AG04449 (cell line): ENCODE measurements around the gene CHPF2.
A peak's percentile ranks its signal among the peaks of the same experiment; 100 is the strongest.

ENCODE experiments used
- CTCF ChIA-PET: fragments of 350-600 bp; formaldehyde crosslinking; extraction: SDS; loops from one replicate; lab custom pipeline; 2021; ENCODE audit warnings: antibody characterized with exemption; lab: Yijun Ruan, JAX
- POLR2A ChIA-PET: fragments of 400-600, 350-600 bp; formaldehyde crosslinking; extraction: SDS; loops from one replicate; lab custom pipeline; 2020; ENCODE audit warnings: antibody characterized with exemption, inconsistent platforms; lab: Yijun Ruan, JAX
- DNase-seq: peaks from one replicate; pipeline ENCODE4 v3.0.0-alpha.2; 2010; ENCODE audit warnings: low read depth, low spot score
- H3K4me3 ChIP-seq: 2 replicates; pipeline ENCODE4 v1.5.1; 2011; ENCODE audit warnings: low read depth, mild to moderate bottlenecking, control low read depth, low read length
- CTCF ChIP-seq: IDR thresholded peaks from one replicate; pipeline ENCODE4 v1.5.1; 2011; ENCODE audit warnings: mild to moderate bottlenecking, moderate library complexity, low read length, control low read depth, inconsistent platforms; ENCODE audit not compliant: insufficient read depth; ENCODE audit errors: missing control alignments

CHPF2 gene

GRCh38 chr7:151243045-151243349 lies 10.7 kb downstream of the CHPF2 start:
- no peak for TF ChIP-seq CTCF
- ChIA-PET POLR2A (interaction anchor here (1.5 to 1.8 kb wide), 3 partner anchors 9 to 16 kb away, joined by 6 to 12 read pairs (median 6); partner anchors contain the start of genes ABCF2 and CHPF2), CTCF (interaction anchor here (0.7 to 9.7 kb wide), 8 partner anchors 9 to 123 kb away, joined by 3 to 109 read pairs (median 10); partner anchors contain the start of gene ABCF2)
- H3K4me3 ChIP-seq: no peak overlapping the region
- no peak for DNase-seq

- POLR2A ChIA-PET: interaction anchor here (1.5 to 1.8 kb wide), 3 partner anchors 8 to 16 kb away, joined by 6 to 12 read pairs (median 6); partner anchors contain the start of genes ABCF2 and CHPF2
- H3K4me3 ChIP-seq: no peak overlapping the region
- TF ChIP-seq CTCF: no peak
Measured at GRCh38 chr7:151243408-151244195, 11.3 kb downstream of the CHPF2 start.

DNA sequence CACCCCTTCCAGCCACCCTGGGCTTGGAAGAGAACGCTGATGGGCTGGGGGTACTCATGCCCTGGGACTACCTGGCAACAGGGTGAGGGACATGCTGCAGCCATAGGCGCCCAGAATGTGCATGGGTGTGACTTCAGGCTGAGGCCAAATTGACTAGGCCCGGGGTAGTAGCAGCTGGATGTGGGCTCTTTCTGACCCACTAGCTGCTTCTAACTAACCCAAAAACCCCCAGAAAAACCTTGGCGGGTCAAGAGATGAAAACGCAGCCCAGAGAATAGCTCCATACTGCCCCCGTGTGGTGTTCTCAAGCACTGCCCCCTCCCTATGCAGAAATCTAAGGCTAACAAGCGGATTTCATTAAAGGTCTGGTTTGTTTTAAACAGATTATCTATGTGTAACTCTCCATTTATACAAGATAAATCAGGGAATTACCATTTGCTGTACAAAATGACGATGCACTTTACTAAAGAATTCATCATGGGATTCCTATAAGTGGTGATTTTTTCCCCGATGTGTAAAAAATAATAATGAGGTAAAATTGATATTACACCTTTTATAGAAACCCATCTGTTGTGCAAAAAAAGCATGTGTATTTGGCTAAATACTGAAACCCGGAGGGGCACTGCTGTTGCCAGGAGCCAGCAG lies 12.0 kb downstream of the CHPF2 start:
- TF ChIP-seq CTCF: peak; percentile 76
- peak overlapping the region; percentile 43; the same call in 1 of the 2 replicates for H3K4me3 ChIP-seq
- no peak for DNase-seq
- ChIA-PET POLR2A (no interaction called here), CTCF (interaction anchor here (0.6 to 9.7 kb wide), 33 partner anchors 8 to 160 kb away, joined by 3 to 130 read pairs (median 3); partner anchors contain the start of genes ABCF2 and CHPF2)

More at GRCh38 chr7:151243408-151244195, 11.3 kb downstream of the CHPF2 start:
- no peak for DNase-seq
- CTCF ChIA-PET: interaction anchor here (0.6 to 9.7 kb wide), 28 partner anchors 9 to 159 kb away, joined by 3 to 130 read pairs (median 4); partner anchors contain the start of genes ABCF2 and CHPF2

DNA sequence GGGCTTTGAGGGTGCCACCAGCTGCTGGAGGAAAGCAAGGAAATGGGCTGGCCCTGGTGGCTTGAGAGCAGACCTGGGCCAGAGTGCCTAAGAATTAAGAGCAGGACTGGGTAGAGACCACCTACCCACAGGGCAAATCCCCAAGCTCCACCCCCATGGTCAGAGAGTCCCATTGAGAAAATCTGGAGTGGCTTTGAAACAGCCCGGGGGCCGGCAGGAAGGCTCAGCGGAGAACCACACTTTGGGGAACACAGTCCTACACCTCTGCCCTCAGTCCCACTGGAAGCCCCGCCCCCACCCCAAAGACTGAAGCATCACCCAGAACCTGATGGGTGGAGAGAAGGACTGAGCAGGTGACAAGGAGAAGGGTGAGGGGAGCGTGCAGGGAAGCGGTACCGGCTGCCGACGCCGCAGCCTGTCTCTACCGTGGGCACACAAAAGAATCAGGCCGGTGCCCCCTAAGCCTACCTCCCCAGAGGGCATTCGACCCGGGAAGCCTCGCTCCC lies 12.6 kb downstream of the CHPF2 start:
- CTCF ChIA-PET: interaction anchor here (0.7 to 9.7 kb wide), 25 partner anchors 7 to 160 kb away, joined by 3 to 130 read pairs (median 3); partner anchors contain the start of genes ABCF2 and CHPF2

GRCh38 chr7:151245360-151246101 lies 13.2 kb downstream of the CHPF2 start:
- CTCF ChIA-PET: interaction anchor here (0.7 to 9.7 kb wide), 15 partner anchors 9 to 134 kb away, joined by 3 to 130 read pairs (median 7); partner anchors contain the start of genes ABCF2 and CHPF2
- POLR2A ChIA-PET: interaction anchor here (0.9 kb wide), 1 partner anchor 18 kb away, joined by 3 read pairs; the partner anchor contains the start of gene ABCF2
- peak overlapping the region; percentile 75 for H3K4me3 ChIP-seq
- TF ChIP-seq CTCF: peak; percentile 63
- no peak for DNase-seq

More for the DNA sequence above, 12.6 kb downstream of the CHPF2 start:
- no peak for TF ChIP-seq CTCF
- POLR2A ChIA-PET: no interaction called here
- DNase-seq: no peak
- H3K4me3 ChIP-seq: peak overlapping the region; percentile 43
